HAP-1 (cell line): Measurements from ENCODE around the gene CTSC.

Source experiments
- DNase-seq, 2 experiments: peaks; one replicate each; pipeline ENCODE4 v3.0.0-alpha.2; 2016 to 2020; ENCODE audit warnings: low spot score in 2 of 2
- H3K27me3 ChIP-seq: fragments of 250-450 bp; sonication (Bioruptor Pico); 2 replicates; pipeline ENCODE4 v1.5.1; 2020; ENCODE audit warnings: low read depth, mild to moderate bottlenecking, moderate library complexity
- H3K36me3 ChIP-seq: fragments of 250-450 bp; sonication (Bioruptor Pico); replicated peaks from 2 replicates; pipeline ENCODE4 v1.5.1; 2020; ENCODE audit warnings: mild to moderate bottlenecking
- H3K4me1 ChIP-seq: fragments of 250-450 bp; sonication (Bioruptor Pico); 2 replicates; pipeline ENCODE4 v1.5.1; 2020; ENCODE audit warnings: mild to moderate bottlenecking
- H3K4me3 ChIP-seq: fragments of 250-450 bp; sonication (Bioruptor Pico); 2 replicates; pipeline ENCODE4 v1.5.1; 2020; ENCODE audit warnings: mild to moderate bottlenecking, moderate library complexity
- H3K9me3 ChIP-seq: fragments of 250-450 bp; sonication (Bioruptor Pico); 2 replicates; pipeline ENCODE4 v1.5.1; 2020; ENCODE audit warnings: mild to moderate bottlenecking, moderate library complexity
- in situ Hi-C: fragments of 300-500 bp; cut with MboI; formaldehyde crosslinking; loops from 3 replicates; pipeline ENCODE4 v1.14.3; 2020; ENCODE audit warnings: low sequenced_read_pairs, inconsistent platforms, mixed read lengths

The CTSC gene

DNA sequence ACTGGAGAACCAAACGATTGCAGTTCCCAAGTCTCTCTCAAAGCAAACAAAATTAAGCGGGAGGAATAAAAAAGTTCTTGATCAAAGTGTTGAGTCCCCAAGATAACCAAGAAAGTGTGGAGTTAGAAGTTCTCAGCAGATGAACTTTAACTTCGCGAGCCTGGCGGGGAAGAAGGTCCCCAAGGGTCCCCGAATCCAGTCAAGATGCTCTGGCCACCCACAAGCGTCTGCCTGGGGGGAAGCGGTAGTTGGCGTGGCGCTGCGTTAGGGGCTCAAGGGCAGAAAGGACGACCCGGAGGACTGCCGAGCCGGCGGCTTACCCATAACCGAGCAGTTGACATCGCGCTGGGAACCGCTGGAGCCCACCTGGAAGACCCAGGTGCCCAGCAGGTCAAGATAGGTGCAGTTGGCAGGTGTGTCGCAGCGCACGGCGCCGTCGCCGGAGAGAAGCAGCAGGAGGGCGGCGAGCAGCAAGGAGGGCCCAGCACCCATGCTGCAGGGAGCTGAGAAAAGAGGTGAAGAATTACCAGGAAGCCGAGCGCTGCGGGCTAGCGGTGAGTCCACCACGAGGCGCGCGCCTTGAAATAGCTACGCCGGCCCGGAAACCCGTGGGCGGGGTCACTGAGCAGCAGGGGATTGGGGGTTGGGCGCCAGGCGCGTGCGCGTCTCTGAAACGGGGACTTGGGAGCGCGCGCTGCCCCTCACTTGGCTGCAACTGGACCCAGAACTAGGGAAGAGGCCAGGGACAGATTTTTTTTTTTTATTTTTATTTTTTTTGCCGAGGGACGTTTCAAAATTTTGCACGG lies at the start of gene CTSC:
TSS of gene CTSC (minus strand) at position 556 of the 806 bp plus-strand sequence. CDS start at position 492, 64 bp downstream.
- in situ Hi-C loops = no loop called here
- Histone ChIP-seq H3K4me3 (peak within 1 kb of the TSS; percentile 60), H3K9me3 (no peaks in the 10 kb centered on the region), H3K36me3 (peaks cover 12% of the 10 kb centered on the region; the same call in 1 of the 2 replicates), H3K27me3 (0 out of 2 replicates have a peak, but pooled peaks cover 3% of the 10 kb centered on the region), H3K4me1 (peaks cover 6% of the 10 kb centered on the region)
- DNase-seq = peak; percentile 86 to 96

DNA sequence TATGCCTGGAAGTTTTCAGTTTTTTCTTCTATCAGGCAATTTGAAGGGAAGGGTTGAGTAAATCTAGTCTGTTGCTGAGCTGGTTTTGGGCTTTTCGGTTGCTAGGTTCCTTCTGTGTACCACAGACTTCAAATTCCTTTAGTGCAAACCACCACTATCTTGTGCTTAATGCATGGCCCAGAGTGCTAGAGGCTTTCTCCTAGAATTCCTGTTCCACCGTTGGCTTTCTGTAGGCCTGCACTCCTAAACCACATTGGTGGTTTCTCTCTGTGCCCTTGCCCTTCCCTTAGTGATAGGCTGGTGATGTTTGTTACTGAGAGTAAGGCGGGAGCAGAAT lies 47.1 kb upstream of the CTSC start:
- Histone ChIP-seq H3K9me3 (no peaks in the 10 kb centered on the region), H3K27me3 (no peaks in the 10 kb centered on the region; the same call in 1 of the 2 replicates), H3K4me3 (no peak overlapping the region), H3K4me1 (peaks cover 2% of the 10 kb centered on the region), H3K36me3 (no peaks in the 10 kb centered on the region)
- no peak for DNase-seq
- in situ Hi-C loops = no loop called here

DNA sequence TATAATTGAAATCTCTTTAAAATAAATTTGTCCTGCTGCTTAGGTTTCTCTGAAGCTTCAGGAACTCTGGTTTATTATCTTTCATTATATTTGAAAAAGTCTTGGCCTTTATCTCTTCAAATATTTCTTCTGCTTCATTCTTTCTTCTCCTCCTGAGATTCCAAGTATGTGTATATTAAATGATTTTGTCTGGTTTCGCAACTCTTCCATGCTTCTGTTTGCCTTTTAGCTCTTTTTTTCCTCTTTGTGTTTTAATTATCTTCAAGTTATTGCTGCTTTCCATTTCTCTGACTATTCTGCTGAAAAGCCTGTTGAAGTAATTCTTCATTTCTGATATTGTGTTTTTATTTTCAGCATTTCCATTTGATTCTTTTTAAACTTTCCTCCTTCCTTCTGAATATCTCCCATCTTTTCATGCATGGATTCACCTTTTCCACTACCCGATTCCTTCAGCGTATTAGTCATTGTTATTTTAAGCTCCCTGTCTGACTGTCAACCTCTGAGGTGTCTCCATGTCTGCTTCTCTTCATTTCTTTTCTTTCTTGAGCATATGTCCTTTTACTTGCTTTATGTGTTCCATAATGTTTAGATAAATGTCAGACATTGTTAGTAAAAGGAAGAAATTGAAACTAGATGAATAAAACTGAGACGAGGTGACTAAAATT lies 46.6 kb upstream of the CTSC start:
- Histone ChIP-seq H3K4me3 (no peak overlapping the region), H3K27me3 (no peaks in the 10 kb centered on the region; the same call in 1 of the 2 replicates), H3K36me3 (no peaks in the 10 kb centered on the region), H3K9me3 (no peaks in the 10 kb centered on the region), H3K4me1 (peaks cover 2% of the 10 kb centered on the region)
- in situ Hi-C loops = no loop called here
- no peak for DNase-seq

DNA sequence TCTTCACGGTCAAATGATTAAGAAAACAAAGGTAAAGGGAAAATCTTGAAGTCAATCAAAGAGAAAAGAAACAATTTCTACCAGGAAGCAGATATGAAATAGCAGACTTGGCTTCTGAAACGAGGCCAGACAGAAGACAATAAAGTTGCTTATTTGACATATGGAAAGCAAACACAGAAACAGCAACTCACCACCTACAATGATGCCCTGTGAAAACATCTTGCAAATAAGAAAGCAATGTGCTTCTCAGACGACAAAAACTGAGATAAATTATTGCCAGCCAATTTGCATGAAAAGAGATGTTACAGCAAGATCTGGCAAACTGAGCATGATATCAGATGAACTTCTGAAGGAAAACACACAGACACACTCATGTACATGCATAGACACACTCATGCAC lies 45.9 kb upstream of the CTSC start:
- no peaks in the 10 kb centered on the region; the same call in 1 of the 2 replicates for H3K27me3 ChIP-seq
- H3K9me3 ChIP-seq = no peaks in the 10 kb centered on the region
- peaks cover 2% of the 10 kb centered on the region for H3K4me1 ChIP-seq
- H3K36me3 ChIP-seq = no peaks in the 10 kb centered on the region
- H3K4me3 ChIP-seq = no peak overlapping the region
- in situ Hi-C loops = no loop called here
- DNase-seq = no peak

DNA sequence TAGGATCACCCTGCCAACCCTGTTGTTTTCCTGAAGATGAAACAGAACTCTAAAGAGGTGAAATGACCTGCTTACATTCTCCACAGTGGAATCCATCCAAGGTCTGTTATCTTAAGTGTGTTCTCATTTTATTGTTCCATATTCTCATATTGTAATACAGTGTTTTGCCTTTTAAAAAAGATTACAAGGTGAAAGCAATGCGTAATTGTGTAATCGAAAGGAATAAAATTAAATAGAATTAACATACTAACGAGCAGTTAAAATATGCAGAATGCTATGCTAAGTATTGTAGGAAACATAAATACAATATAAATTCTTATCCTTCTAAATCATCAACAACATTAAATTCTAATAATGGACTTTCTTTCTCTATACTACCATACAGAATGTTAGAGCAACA lies 41.6 kb upstream of the CTSC start:
- no peaks in the 10 kb centered on the region for H3K36me3 ChIP-seq

DNA sequence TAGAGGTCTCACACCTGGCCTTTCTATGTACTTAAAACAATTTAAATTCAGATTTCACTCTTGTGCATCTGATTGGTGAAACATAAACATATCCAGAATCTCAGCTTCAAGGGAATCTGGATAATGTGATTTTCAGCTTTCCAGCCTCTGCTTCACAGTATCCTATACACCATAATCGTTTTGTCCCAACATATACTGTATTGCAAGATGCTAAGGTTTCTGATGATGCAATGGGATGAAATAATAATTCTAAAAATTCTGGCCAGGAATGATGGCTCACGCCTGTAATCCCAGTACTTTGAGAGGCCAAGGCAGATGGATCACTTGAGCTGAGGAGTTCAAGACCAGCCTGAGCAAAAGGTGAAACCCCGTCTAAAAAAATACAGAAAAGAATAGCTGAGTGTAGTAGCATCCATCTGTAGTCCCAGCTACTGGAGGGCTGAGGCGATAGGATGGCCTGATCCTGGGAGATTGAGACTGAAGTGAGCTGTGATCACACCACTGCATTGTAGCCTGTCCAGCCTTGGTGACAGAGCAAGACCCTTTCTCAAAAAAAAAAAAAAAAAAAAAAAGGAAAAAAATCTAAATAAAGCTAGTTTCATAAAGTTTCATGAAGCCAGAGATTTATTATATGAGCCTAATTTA lies 41.0 kb upstream of the CTSC start:
- no peaks in the 10 kb centered on the region for H3K4me1 ChIP-seq
- no peaks in the 10 kb centered on the region for H3K9me3 ChIP-seq
- no peak overlapping the region for H3K4me3 ChIP-seq
- DNase-seq = no peak
- no peaks in the 10 kb centered on the region for H3K27me3 ChIP-seq
- H3K36me3 ChIP-seq = no peaks in the 10 kb centered on the region
- in situ Hi-C loops = no loop called here

More for the DNA sequence above, 41.6 kb upstream of the CTSC start:
- no peak for DNase-seq
- no peaks in the 10 kb centered on the region for H3K9me3 ChIP-seq
- in situ Hi-C loops = no loop called here
- H3K4me1 ChIP-seq = no peaks in the 10 kb centered on the region
- H3K4me3 ChIP-seq = no peak overlapping the region
- H3K27me3 ChIP-seq = no peaks in the 10 kb centered on the region; the same call in 1 of the 2 replicates

DNA sequence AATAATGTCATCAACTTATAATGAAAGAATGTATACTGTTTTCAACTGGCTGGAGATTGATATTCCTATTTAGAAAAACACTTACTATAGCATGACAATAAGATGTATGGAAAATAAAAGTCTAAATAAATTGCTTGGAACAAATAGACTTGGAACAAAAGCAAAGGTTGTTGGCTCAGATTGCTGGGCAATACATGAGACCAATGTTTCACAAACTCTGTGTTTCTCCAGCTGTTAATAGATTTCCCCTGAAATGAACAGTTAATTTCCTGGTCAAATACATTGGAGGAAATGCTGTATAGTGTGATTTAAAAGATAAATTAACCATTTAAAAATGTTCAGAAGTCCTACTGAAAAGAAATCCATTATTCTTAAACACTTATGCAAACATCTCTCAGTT lies 40.1 kb upstream of the CTSC start:
- in situ Hi-C loops = no loop called here
- DNase-seq = no peak
- H3K27me3 ChIP-seq = no peaks in the 10 kb centered on the region
- no peak overlapping the region for H3K4me3 ChIP-seq
- H3K9me3 ChIP-seq = no peaks in the 10 kb centered on the region
- H3K36me3 ChIP-seq = no peaks in the 10 kb centered on the region
- no peaks in the 10 kb centered on the region for H3K4me1 ChIP-seq

DNA sequence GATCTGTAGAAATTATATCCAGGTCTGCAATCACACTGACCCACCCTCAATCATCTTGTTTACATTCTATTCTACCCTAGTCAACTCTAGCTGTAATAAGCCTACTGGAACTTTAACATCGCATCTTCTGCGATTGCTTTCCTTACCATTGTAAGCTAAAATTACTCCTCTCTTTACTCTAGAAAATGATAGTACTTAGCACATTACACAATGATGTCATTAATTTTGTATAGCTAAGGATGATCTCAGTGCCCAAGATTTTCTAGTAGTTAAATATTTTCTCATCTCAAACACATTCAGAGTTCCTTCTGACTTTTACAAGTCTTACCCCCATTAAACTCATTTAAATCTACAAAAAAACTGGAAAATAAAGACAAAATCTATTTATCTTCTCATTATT lies 39.6 kb upstream of the CTSC start:
- in situ Hi-C loops = no loop called here
- H3K27me3 ChIP-seq = no peaks in the 10 kb centered on the region

DNA sequence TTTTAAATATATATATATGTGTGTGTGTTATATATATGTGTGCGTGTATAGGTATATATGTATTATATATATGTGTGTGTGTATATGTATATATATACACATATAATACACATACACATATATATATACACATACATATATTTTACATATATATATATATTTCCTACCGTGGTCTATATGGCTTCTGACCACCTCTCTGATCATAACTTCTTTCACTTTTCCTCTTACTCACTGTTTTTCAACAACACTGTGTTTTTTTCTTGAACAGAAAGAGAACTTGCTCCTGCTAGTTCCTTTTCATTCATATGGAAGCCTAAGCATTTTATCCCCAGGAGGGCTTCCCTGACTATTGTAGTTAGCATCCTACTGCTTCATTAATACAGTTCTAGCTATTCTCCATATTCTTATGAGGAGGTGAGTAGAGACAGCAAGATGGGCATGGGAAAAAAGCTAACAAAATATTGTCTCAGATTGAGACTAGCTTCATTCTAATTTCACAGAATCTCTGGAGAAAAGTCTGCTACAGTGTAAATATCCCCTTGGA lies 38.5 kb upstream of the CTSC start:
- Histone ChIP-seq H3K27me3 (no peaks in the 10 kb centered on the region), H3K9me3 (no peaks in the 10 kb centered on the region), H3K4me3 (no peak overlapping the region), H3K36me3 (no peaks in the 10 kb centered on the region), H3K4me1 (no peaks in the 10 kb centered on the region)
- DNase-seq = no peak
- in situ Hi-C loops = no loop called here

More for the DNA sequence above, 39.6 kb upstream of the CTSC start:
- Histone ChIP-seq H3K4me3 (no peak overlapping the region), H3K4me1 (no peaks in the 10 kb centered on the region), H3K36me3 (no peaks in the 10 kb centered on the region), H3K9me3 (no peaks in the 10 kb centered on the region)
- DNase-seq = no peak

DNA sequence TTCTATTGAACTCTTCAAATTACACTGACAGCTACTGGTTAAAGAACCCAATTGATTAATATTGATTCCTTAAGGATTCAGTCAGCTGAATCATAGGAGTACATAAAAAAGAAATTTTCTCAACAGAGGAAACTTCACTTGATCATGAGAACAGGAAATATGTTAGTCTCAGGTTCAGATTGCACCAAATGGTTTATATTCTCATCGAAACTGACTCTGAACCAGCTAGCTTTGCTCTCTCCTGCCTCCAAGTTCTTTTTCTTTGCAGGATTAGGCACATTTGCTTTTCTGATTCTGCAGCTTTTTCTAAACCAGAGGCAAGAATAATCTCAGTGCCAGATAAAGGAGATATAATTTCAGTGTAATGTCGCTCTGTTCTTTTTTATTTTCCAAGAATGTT lies 33.2 kb upstream of the CTSC start:
- Histone ChIP-seq H3K36me3 (no peaks in the 10 kb centered on the region), H3K4me1 (no peaks in the 10 kb centered on the region), H3K9me3 (no peaks in the 10 kb centered on the region), H3K27me3 (no peaks in the 10 kb centered on the region), H3K4me3 (no peak overlapping the region)
- no peak for DNase-seq
- in situ Hi-C loops = no loop called here

DNA sequence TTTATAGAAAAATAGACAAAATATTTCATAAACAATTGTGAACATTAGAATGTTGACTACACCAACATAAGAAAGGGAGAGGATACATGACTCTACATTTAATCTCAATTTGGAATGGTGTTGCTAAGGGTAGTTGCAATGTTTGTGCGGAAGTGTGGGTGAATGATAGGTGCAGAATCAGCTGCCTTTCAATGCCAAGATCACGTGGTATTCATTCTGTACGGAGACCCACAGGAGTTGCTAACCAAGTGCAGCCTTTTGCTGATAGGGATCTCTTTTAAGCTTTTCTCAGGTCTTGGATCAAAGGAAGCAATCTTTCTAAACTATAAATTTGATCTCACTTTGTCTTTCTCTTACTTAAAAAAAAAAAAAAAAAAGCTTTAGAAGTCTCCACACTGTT lies 29.8 kb upstream of the CTSC start:
- Histone ChIP-seq H3K9me3 (no peaks in the 10 kb centered on the region), H3K27me3 (no peaks in the 10 kb centered on the region; the same call in 1 of the 2 replicates), H3K4me1 (peaks cover 4% of the 10 kb centered on the region), H3K36me3 (no peaks in the 10 kb centered on the region), H3K4me3 (no peak overlapping the region)
- no peak for DNase-seq
- in situ Hi-C loops = no loop called here

DNA sequence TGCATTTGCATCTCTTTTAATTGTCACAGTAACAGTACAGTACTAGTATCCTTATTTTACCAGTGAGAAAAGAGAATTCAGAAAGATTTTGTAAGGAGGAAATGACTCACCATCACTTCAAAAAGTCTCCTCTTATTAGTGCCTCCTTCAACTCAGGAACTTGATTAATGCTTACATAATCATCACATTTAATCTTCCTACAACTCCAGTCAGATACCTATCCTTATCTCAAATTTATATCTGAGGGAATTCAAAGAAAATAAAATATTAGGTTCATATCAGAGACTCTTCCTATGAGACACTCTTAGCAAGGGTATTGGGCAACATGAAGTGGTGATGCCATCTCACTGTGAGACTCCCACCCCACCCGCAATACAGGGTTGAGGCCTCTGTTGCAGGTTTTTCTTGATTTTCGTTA lies 26.1 kb upstream of the CTSC start:
- Histone ChIP-seq H3K36me3 (no peaks in the 10 kb centered on the region), H3K4me1 (peaks cover 4% of the 10 kb centered on the region), H3K4me3 (no peak overlapping the region), H3K27me3 (peaks cover 5% of the 10 kb centered on the region; the same call in 1 of the 2 replicates), H3K9me3 (no peaks in the 10 kb centered on the region)
- in situ Hi-C loops = no loop called here
- no peak for DNase-seq

DNA sequence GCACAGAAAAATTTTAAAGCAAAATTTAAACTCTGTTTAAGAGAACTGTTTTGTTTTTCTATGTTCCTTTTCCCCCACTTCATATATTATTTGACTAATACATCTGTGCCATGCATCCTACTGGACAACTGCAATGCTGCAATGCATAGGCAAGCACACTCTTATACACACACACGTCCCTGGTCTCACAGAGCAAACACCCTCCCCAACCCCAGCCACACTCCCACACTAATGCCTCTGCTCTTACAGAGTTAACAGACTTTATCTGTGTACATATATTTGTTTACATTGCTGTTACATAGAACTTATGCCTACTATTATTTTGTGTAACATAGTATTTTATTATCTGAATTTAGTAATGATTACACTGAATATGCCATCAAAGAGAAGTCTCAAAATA lies 25.5 kb upstream of the CTSC start:
- peaks cover 5% of the 10 kb centered on the region for H3K4me1 ChIP-seq

DNA sequence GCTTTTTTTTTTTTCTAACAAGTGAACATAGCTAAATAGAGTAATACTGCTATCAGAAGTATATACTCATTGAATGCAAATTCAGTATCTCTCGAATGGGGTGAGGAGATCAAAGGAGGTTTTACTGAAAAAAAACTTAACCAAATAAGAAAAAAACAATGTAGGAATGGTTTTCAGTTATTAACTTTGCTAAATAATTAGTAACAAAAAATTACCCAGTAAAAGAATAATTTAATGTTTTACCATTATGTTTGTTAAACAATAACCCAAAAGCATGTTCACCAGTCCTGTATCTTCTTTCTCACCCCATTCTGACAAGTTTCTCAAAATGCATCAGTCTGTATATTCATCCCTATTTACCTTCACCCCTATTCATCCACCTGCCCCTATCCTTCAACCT lies 22.6 kb upstream of the CTSC start:
- DNase-seq = no peak
- no peaks in the 10 kb centered on the region for H3K9me3 ChIP-seq
- peaks cover 5% of the 10 kb centered on the region; the same call in 1 of the 2 replicates for H3K27me3 ChIP-seq
- no peak overlapping the region for H3K4me3 ChIP-seq
- peaks cover 12% of the 10 kb centered on the region for H3K4me1 ChIP-seq
- H3K36me3 ChIP-seq = no peaks in the 10 kb centered on the region
- in situ Hi-C loops = no loop called here

More for the DNA sequence above, 25.5 kb upstream of the CTSC start:
- Histone ChIP-seq H3K4me3 (no peak overlapping the region), H3K9me3 (no peaks in the 10 kb centered on the region), H3K36me3 (no peaks in the 10 kb centered on the region), H3K27me3 (peaks cover 5% of the 10 kb centered on the region; the same call in 1 of the 2 replicates)
- in situ Hi-C loops = no loop called here
- no peak for DNase-seq
